NCI-H748 treated with DMSO at 0.1 percent for 48 hours (cell line): ENCODE results near the gene TULP3.
A peak's percentile ranks its signal among the peaks of the same experiment; 100 is the strongest.

Experiments used
- DNase-seq: peaks from one replicate; lab custom pipeline; 2025; lab: John Stamatoyannopoulos, UW

TULP3 gene

DNA sequence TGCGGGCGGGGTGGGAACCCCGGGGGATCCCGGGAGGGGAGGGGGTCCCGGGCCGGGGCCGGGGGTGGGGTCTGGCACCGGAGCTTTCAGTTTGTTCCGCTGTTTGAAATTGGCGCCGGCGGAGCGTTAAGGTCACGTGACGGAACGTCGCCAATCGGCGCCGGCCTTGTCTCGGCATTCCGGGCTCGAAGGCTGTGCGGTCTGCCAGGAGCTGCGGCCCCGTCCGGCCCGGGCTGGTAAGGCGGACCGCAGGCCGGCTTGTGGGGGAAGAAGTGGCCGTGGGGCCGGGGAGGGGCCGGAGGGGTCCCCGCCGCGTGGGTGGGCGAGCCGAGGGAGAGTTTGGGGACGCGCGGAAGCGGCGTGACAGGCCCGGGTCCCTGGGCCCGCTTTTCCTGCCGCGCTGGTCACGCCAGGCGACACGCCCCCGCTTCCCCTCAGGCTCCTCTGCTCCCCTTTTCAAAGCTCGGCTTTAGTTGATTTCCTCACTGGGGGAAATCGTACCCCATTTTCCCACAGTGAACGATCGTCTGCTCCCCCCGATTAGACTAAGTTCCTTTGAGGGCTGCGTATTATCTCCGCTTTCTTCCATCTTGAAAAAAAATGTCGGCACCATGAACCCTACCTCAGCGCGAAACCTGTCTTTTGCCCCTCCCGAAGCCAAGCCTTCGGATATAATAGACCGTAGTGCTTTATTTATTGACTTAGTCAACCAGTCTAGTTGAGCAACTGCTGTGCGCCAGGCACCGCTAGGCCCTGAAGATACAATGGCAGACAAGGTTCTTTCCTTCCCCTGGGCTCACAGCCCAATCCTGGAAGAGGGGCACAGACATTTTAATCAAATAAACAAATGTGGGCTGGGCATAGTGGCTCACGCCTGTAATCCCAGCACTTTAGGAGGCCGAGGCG, 13.4 kb upstream of the TULP3 start, which contains the start of the genes FOXM1 and RHNO1:
Gene FOXM1 (minus strand): TSS at position 128 of the 906 bp plus-strand sequence. CDS start 2,696 bp downstream, outside the sequence.
Gene RHNO1 (plus strand): TSS at position 177 of the 906 bp plus-strand sequence. CDS start 8,144 bp downstream, outside the sequence.
- peak; percentile 51 for DNase-seq

- DNase-seq = peak; percentile 38
These were observed 12.5 kb upstream of the TULP3 start for GRCh38 chr12:2877953-2878732.

- no peak for DNase-seq
These were observed 10.8 kb upstream of the TULP3 start for GRCh38 chr12:2879853-2880252.

- DNase-seq = no peak
These were observed 5.9 kb upstream of the TULP3 start for GRCh38 chr12:2884810-2885209.

DNA sequence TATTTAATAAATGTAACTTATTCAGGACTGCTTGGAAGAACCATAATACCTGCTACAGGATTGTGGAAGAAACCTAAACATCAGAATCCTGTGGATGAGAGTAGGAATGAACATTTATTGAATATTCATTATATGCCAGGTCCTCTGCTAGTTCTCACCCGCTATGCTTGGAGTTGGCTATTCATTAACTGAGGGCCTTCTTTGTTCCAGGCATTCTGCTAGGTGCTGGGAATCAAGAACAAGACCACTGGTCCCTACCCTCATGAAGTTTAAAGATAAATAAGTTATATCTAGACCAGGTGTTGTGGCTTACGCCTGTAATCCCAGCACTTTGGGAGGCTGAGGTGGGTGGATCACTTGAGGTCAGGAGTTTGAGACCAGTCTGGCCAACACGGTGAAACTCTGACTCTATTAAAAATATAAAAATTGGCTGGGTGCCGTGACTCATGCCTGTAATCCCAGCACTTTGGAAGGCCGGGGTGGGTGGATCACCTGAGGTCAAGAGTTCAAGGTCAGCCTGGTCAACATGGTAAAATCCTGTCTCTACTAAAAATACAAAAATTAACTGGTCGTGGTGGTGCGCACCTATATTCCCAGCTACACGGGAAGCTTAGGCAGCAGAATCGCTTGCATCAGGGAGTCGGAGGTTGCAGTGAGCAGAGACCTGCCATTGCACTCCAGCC, 3.8 kb upstream of the TULP3 start:
- no peak for DNase-seq

- DNase-seq = no peak
These were observed 697 bp upstream of the TULP3 start for GRCh38 chr12:2890001-2890387.

- no peak for DNase-seq
These were observed 756 bp downstream of the TULP3 start for GRCh38 chr12:2891240-2892053.

- no peak for DNase-seq
These were observed 1.6 kb downstream of the TULP3 start for GRCh38 chr12:2892246-2892645.

- no peak for DNase-seq
These were observed 2.3 kb downstream of the TULP3 start for GRCh38 chr12:2893007-2893406.

DNA sequence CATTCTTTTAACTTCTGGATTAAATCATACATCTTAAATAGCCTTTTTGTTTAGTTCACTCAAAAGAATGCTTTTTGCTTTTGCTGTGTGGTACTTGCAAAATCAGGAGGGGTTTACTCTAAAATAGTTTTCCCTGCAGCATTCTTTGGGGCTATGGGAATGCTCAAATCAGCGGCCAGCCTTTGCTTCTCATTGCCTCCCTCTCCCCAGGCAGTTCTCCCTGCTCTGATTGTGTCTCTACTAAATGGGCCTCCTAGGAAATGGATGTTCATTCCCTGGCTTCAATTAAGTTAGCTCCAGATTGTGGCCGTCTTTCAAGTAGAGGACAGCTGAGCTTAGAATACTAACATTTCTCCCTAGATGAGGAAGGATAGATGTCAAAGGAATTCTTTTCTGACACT, 4.4 kb downstream of the TULP3 start:
- no peak for DNase-seq

GRCh38 chr12:2895511-2895910, 4.8 kb downstream of the TULP3 start:
- DNase-seq = no peak

DNA sequence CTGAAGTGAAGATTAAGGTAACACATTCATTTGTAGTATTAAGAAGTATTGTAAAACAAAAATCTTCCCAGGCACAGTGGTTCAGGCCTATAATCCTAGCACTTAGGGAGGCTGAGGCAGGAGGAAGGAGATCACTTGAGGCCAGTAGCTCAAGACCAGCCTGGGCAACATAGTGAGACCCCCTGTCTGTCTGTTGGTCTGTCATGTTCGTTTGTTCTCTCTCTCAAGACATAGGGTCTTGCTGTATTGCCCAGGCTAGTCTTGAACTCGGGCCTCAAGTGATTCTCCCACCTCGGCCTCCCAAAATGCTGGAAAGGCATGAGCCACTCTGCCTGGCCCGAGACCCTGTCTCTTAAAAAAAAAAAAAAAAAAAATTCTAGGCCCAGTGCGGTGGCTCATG, 6.7 kb downstream of the TULP3 start:
- no peak for DNase-seq

DNA sequence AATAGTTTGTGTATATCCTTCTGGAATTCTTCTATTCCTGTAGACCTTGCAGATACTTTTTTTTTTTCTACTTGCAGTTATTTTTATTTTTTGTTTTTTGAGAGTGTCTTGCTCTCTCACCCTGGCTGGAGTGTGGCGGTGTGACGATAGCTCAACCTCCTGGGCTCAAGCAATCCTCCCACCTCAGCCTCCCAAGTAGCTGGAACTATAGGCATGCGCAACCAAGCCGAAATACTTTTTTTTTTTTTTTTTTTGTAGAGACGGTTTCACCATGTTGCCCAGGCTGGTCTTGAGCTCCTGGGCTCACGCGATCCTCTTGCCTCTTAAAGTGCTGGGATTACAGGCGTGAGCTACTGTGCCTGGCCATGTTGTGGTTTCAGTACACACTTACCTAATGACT, 10.0 kb downstream of the TULP3 start:
- no peak for DNase-seq

- no peak for DNase-seq
These were observed 11.7 kb downstream of the TULP3 start for GRCh38 chr12:2902272-2902880.

DNA sequence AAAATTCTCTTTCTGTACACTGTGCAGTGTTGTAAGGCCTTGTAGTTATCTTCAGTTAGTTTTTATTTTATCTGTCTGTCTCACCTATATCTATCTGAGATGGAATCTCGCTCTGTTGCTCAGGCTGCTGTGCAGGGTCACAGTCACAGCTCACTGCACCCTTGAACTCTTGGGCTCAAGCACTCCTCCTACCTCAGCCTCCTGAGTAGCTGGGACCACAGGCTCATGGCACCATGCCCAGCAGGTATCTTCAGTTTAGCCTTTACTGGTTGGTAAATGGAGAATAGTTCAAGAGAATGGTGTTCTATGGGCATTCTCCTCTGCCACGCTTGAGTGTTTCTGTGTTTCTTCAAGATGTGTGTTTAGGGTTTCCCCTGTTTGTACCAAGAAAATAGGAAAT, 13.6 kb downstream of the TULP3 start:
- no peak for DNase-seq

GRCh38 chr12:2912216-2912575, 21.5 kb downstream of the TULP3 start:
- DNase-seq = no peak

- no peak for DNase-seq
These were observed 28.6 kb downstream of the TULP3 start for GRCh38 chr12:2919249-2919648.

GRCh38 chr12:2922329-2922728, 31.6 kb downstream of the TULP3 start:
- DNase-seq = no peak

DNA sequence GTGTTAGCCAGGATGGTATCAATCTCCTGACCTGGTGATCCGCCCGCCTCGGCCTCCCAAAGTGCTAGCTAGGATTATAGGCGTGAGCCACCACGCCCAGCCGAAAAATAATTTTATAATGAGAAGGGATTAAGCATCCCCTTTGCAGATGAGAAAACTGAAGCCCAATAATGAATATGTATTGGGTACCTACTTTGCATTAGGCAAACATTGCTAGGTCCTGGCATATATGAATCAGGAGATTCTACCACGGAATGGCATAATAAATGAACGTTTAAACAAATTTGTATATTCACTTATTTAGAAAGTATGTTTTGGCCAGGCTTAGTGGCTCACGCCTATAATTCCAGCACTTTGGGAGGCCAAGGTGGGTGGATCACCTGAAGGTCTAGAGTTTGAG, 32.4 kb downstream of the TULP3 start:
- DNase-seq = no peak

GRCh38 chr12:2924019-2924418, 33.3 kb downstream of the TULP3 start:
- DNase-seq = no peak

GRCh38 chr12:2925322-2925995, 34.8 kb downstream of the TULP3 start:
- no peak for DNase-seq
